Pons (tissue), 1 donor: ENCODE results near the gene JAKMIP1.

Experiments used
- DNase-seq: peaks from one replicate; pipeline ENCODE4 v3.0.0-alpha.2; 2016; ENCODE audit warnings: low spot score

JAKMIP1 gene

DNA sequence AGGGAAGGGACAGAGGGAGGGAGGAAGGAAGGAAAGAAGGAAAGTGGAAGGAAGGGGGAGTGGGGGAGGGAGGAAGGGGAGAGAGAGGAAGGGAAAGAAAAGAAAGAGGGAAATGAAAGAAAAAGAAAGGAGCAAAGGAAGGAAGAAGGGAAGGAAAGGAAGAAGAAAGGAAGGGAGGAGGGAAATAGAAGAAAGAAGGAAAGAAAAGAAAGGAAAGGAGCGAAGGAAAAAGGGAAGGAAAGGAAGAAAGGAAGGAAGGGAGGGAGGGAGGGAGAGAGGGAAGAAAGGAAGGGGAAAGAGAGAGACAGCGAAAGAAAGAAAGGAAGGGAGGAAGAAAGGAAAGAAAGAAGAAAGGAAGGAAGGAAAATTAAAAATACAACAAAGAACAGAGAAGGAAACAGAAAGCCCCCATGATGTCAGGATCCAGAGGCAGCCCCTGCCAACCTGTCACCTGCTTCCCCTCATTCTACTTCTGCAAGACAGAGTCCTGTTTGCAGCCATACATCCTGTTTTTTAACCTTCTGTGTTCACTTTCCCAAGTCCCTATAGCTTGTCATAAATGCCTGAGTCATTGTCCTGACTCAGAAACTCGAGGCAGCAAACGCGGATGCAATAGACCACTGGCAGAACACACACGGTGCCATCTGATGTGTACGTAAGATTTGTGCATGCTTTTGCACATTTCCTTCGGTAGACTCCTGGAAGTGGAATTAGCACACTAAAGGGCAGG lies 105.2 kb downstream of the JAKMIP1 start:
- DNase-seq: no peak

GRCh38 chr4:6093671-6094070 lies 106.7 kb downstream of the JAKMIP1 start:
- no peak for DNase-seq

DNA sequence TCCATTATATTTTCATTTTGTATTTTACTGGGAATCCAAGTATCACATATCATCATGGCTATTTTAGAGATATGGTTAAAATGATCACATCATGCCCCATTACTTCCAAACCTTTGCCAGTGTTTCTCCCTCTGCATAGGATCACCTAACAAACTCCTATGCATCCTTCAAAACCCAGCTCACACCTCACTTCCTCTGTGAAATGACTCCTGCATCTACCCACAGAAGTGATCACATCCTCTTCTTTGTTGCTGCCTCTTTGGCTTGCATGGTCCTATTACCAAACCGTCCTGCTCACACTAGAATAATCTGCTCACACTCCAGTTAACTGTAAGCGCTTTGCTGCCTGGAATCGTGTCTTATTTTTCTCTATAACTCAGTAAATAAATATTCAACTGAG lies 107.4 kb downstream of the JAKMIP1 start:
- no peak for DNase-seq

- DNase-seq: no peak
Measured at GRCh38 chr4:6092131-6092530, 108.2 kb downstream of the JAKMIP1 start.

GRCh38 chr4:6090931-6091330 lies 109.4 kb downstream of the JAKMIP1 start:
- DNase-seq: no peak

DNA sequence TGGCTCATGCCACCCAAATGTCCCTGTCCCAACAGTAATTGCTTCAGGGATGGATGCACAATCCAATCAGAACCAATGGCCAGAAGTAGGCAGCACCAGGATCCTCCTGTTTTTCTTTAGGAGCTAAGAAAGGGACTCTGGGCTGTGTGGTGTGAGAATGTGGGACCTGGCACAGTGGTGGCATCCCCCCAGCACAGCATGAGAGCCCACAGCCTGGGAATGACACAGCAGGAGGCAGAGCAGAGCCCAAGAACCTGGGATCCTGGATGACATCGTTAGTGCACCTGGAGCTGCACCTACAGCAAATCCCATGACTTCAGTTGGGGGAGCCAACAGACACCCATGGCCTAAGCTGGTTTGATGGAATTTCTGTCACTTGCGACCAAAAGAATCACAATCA lies 111.4 kb downstream of the JAKMIP1 start:
- DNase-seq: no peak

GRCh38 chr4:6087669-6088341 lies 112.5 kb downstream of the JAKMIP1 start:
- peak; percentile 29 for DNase-seq

DNA sequence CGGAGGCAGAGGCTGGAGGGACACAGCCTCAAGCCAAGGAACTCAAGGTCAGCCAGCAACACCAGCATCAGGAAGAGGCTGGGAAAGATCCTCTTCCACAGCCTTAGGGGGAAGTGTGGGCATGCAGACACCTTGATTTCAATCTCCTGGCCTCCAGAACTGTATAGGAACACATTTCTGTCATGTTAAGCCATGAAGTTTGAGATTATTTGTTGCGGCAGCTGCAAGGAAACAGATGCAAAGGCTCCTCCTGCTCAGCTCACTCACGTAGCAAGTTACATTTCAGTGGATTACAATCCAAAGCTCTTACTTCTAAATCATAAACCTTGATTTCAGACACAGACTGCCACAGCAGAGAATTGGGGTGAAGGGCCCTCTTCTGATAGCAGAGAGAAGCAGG lies 113.5 kb downstream of the JAKMIP1 start:
- DNase-seq: no peak

- DNase-seq: no peak
Measured at GRCh38 chr4:6085691-6086628, 114.4 kb downstream of the JAKMIP1 start.

DNA sequence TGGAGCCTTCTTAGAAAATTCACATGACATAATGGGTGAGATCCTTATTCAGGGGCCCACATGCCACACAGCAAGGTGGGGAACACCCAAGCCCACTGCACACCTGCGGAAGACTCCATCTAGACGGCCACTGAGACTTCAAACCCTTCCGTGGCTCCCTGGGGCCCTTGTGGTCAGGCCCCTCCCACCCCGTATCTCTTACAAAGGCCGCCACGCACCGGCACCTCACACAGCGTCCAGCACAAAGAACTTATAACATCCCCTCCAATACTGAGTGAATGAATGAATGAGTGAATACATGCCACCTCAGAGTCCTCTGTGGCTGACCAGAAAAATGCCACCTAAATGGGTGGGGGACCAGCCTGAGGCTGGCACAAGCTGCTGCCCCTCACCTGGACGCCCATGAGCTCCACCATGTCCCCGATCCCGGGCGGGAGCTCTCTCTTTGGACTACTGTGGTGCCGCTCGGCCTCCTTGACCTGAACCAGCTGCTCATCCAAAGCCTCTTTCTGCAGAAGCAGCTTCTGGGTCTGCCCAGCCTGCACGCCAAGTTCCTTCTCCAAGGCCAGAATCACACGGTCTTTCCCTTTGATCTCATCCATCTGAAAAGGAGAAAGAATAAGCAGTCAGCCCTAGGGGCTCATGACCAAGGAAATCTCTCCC lies 115.2 kb downstream of the JAKMIP1 start:
- no peak for DNase-seq

- no peak for DNase-seq
Measured at GRCh38 chr4:6079965-6080364, 120.4 kb downstream of the JAKMIP1 start.

GRCh38 chr4:6078560-6078959 lies 121.8 kb downstream of the JAKMIP1 start:
- no peak for DNase-seq

- DNase-seq: no peak
Measured at GRCh38 chr4:6076391-6076790, 124.0 kb downstream of the JAKMIP1 start.

GRCh38 chr4:6074758-6075157 lies 125.6 kb downstream of the JAKMIP1 start:
- no peak for DNase-seq

DNA sequence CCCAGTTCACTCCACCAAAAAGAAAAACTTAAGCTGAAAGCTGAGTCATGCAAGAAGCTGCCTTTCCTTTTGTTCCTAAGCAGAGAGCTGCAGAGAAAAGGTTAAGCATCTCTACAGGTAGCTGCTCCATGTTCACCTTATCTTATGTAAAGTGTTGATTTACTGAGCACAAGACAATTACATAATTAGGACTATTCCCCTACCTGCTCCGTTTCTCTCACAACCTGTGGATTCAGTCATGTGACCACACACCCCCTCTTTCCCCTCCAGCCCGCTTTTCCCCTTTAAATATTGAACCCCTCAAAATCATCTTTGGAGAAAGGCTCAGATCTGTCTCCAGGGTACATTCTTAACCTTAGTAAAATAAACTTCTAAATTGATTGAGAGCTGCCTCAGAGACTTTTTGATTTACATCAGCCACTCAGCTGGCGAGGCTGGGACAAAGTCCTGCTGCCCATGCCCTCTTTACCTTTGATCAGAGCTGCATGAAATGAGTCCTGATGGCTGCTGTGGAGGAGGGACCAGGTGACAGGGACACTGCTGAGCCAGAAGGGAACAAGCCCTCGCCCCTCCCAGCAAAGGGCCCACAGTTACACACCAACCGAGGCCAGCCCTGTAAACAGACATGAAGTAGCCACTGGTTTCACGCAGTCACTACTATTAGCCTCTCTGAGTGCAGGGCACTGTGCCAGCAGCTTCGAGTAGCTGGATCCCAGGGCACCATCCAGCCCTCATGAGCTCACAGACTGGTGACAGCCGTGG lies 128.2 kb downstream of the JAKMIP1 start:
- peak; percentile 9 for DNase-seq

DNA sequence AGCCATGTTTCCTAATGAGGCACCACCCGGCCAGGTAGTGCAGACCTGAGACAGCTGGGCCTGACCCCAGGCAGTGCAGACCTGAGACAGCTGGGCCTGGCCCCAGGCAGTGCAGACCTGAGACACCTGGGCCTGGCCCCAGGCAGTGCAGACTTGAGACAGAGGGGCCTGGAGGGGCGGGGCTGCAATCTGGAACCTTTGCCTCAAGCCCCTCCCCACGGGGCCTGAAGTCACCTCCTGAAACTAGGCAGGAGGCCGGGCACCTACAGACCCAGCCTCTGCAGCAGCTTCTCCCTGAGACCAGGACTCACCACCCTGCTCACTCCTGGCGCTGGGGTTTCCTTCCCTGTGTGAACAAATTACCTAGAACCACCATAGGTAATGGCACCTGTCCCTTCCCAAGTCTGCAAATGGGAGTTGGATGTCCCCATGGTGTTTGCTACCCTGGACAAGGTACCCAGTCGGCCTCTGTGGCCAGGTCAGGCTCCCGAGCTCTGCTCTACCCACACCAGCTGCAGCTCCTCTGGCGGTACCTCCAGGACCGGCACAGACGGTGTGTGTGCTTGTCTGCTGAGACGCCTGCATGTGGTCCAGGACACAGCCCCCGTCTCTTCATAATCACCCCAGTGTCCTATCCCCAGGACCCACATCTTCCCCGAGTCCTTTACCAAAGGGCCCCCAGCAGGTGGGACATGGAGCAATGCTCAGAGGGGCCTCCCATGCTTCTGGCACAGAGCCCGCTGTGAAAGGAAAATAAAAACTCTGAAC lies 129.0 kb downstream of the JAKMIP1 start:
- DNase-seq: no peak

DNA sequence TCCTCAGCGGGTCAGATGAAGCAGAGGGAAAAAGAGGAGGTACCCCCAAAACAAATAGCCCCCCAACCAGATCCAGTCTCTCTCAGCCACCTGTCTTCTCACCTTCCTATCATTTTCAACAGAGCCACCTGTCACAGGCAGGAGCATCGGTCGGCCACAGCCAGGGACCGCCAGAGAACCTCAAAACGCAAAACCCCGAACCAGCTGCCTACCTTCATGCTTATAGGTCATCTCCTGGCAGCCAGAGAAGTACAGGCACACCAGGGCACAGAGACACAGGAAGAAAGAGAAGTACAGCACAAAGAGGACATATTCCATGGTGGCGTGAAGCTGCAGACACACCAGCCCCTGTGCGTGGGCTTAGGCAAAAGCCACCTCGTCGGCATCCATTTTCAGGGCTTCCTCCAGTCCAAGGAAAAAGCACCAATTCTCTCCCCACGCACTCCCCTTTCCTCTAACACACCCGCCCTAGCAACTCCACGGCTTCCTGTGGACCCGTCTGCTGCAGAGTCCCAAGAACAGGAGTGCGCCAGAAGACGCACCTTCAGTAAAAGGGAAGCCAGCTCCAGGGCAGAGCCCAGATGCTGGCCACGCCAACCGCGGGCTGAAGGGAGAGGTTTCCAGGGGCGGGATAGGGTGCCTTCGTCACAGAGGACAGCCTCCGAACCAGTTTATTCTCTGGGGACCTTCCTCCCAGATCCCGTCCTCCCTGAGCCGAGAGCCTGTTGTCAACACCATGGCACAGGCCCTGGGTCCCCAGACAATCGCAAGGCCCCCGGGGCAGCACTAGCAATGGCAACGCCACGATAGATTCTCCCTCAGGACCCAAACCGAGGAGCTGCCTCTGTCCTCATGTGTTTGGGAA lies 130.3 kb downstream of the JAKMIP1 start:
- DNase-seq: no peak

DNA sequence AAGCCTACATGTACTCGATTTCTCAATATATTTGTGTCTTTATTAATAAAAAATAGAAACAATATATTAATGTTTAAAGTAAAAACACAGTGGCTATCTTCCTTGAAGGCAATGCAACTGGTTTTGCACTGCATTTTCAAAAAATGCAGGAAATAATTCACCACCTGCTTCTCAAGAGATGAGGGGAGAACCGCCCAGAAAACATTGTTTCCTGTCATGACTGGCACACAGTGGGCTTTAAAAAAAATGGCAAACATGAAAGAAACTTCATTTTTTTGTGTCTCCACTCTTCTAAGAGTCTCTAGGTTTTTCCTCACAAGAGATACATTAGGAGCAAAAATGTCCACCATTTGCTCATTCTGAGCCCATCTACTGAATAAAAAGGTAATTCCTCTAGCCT lies 131.4 kb downstream of the JAKMIP1 start:
- DNase-seq: no peak

DNA sequence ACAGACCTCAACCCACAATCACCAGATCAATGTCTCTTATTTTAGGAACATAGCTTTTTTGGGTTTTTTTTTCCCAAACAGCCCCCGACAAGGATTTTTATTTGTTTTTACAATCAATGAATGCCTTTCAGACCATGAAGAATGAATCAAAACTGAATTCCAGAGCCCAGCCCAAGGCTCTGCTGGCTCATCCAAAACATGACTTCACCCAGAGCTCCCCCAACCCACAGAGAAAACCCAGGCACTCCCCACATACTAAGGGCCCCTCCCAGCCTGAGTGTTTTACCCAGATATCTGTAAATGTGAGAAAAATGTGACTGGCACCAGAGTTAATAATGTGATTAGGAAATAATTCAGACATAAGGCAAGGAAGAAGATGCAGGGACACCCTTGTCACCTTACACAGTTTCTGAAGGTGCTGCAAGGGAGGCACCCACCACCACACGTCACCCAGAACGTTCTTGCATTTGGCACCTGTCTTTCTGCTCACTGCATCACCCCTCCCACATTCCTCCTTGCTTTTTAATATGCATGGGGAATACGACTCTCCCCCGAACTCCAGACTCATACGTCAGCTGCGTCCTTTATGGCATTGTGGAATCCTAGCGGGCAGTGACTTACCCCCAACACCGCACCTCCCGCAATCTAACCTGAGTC lies 134.3 kb downstream of the JAKMIP1 start:
- DNase-seq: no peak
